Measurements from ENCODE around the gene TP53INP2.

DNA sequence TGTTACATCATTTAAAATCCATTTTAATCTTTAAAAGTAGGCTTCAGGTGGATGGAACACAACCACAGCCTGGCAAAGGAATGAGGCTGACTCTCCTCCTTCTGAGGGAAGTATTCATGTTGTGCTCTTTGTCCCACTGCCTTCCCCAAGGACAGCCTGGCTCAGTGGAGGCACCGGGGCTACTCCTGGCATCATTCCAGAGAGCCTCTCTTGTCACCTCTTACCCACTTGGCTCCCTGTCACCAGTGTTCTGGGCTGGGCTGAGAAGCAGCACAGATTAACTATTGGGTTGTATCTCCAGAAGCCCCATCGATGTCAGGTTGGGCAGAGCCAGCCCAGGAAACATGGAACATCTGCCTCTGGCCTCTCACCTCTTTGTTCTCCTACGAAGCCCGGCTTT, 10.7 kb upstream of the TP53INP2 start:
- TF ChIP-seq, protein P1, sequence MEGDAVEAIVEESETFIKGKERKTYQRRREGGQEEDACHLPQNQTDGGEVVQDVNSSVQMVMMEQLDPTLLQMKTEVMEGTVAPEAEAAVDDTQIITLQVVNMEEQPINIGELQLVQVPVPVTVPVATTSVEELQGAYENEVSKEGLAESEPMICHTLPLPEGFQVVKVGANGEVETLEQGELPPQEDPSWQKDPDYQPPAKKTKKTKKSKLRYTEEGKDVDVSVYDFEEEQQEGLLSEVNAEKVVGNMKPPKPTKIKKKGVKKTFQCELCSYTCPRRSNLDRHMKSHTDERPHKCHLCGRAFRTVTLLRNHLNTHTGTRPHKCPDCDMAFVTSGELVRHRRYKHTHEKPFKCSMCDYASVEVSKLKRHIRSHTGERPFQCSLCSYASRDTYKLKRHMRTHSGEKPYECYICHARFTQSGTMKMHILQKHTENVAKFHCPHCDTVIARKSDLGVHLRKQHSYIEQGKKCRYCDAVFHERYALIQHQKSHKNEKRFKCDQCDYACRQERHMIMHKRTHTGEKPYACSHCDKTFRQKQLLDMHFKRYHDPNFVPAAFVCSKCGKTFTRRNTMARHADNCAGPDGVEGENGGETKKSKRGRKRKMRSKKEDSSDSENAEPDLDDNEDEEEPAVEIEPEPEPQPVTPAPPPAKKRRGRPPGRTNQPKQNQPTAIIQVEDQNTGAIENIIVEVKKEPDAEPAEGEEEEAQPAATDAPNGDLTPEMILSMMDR (IDR thresholded peaks at IDR 0.05), result no peak
- TF ChIP-seq POLR2A (IDR thresholded peaks at IDR 0.05), result no peak

Data from uterus (tissue), 2 donors.